ENCODE data around the gene UTRN. TPM values are rescaled to one million over a fixed set of nuclear protein-coding genes. Genes with fewer than 3 reads are reported as not detected.

UTRN gene
- total RNA-seq, 1 donor from 2014 or later: 146 TPM

DNA sequence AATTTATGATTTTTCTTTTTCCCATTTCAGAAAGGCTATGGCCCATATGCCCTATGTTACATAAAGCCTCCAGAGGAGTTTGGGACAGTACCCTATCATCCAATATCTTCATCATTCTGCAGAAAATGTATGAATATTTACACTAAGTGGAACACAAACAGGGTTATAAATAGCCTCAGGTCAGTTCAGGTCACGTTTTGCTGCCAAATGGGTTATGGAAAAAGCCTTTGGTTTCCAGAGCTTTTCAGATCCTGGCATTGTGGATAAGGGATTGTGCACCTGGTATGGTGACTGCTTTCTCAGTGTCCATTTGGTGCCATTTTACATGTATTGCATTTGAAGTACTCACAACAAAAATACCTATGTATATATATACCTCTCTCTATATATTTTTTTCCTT, 29.4 kb downstream of the UTRN start:
- TF ChIP-seq, protein P1, sequence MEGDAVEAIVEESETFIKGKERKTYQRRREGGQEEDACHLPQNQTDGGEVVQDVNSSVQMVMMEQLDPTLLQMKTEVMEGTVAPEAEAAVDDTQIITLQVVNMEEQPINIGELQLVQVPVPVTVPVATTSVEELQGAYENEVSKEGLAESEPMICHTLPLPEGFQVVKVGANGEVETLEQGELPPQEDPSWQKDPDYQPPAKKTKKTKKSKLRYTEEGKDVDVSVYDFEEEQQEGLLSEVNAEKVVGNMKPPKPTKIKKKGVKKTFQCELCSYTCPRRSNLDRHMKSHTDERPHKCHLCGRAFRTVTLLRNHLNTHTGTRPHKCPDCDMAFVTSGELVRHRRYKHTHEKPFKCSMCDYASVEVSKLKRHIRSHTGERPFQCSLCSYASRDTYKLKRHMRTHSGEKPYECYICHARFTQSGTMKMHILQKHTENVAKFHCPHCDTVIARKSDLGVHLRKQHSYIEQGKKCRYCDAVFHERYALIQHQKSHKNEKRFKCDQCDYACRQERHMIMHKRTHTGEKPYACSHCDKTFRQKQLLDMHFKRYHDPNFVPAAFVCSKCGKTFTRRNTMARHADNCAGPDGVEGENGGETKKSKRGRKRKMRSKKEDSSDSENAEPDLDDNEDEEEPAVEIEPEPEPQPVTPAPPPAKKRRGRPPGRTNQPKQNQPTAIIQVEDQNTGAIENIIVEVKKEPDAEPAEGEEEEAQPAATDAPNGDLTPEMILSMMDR (IDR thresholded peaks at IDR 0.05; ENCODE audit: unreplicated experiment): no peak
- Mint-ChIP-seq H3K4me3 (no peak overlapping the region), H3K27me3 (ENCODE audit: low read depth) (no peaks in the 10 kb centered on the region), H3K9me3 (no peaks in the 10 kb centered on the region), H3K36me3 (peaks cover 9% of the 10 kb centered on the region), H3K4me1 (peaks cover 34% of the 10 kb centered on the region), H3K27ac (peak overlapping the region; percentile 83)
- no peak for DNase-seq (ENCODE audit: low spot score in 2 of 2, unreplicated experiment in 2 of 2)

DNA sequence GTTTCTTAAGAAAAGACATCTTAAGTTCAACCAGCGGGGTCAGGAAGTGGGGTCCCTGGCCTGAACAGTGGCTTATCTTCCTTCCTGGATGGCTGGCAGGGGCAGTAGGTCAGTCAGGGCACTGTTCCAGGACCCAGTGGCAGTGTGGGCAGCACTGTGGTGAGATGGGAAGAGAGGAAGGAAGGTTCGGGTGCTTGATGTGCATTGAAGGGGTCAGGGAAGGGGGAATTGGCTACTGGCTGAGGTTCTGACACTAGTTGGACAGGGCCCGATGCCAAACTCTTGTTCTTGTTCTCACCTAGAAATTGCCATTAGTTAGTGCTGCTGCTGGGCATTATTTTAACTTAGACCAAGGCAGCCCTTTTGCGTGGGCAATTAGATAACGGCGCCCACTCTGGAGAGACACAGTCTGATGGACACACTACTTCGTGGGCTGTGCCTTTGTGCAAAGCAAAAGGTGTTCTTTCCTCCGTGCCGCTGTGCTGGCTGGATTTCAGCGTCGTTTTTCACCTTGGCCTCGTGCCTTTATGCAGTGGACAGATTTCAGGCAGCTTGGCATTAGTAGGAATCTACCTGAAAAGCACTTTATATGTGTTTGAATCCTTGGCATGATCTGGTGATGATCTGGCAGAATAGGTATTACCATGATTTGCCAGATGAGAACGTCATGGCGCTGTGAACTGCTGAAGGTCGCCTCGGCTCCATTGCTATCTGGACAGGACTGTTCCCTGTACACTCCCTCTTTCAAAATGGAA, 30.3 kb downstream of the UTRN start:
- Mint-ChIP-seq H3K27me3 (ENCODE audit: low read depth) (no peaks in the 10 kb centered on the region), H3K4me1 (peaks cover 35% of the 10 kb centered on the region), H3K9me3 (no peaks in the 10 kb centered on the region), H3K27ac (peak overlapping the region; percentile 52), H3K4me3 (no peak overlapping the region), H3K36me3 (peaks cover 4% of the 10 kb centered on the region)
- TF ChIP-seq, protein P1 (IDR thresholded peaks at IDR 0.05; ENCODE audit: unreplicated experiment): no peak
- no peak for DNase-seq (ENCODE audit: low spot score in 2 of 2, unreplicated experiment in 2 of 2)

DNA sequence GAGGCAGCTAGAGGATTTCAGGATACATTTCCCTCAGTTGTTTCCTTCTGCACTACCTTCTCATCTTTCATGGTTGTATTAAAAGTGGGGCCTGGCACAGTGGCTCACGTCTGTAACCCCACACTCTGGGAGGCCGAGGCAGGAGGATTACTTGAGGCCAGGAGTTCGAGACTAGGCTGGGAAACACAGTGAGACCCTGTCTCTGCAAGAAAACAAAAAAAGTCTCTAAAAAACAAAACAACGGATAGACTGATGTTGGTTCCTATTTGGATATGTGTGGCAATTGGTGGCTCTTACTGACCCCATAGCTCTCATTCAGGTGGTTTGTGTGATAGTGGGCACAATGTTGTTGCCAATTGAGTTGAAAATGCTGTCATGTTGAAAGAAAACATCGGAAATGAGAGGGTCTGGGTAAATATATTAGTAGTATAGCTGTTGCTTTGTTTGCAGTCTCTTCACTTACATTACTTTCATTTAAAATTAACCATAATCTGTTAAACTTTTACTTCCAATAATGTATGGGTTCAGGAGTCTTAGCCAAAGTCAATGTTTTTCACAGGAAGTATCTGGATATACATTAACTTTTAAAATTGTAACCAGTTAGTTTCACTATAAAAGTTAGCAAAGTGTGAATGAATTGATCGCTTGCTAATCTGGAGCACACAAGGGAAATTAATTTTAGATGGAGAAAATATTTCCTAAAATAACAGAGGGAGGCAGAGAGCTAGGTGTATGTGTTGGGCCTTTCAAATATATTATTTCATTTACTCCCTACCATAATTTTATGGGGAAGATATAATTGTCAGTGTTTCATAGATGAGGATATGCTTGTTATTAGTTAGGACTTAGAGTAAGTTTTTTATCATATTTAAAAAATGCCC, 31.1 kb downstream of the UTRN start:
- H3K27ac Mint-ChIP-seq: peak overlapping the region; percentile 52
- no peak for DNase-seq (ENCODE audit: low spot score in 2 of 2, unreplicated experiment in 2 of 2)
- no peaks in the 10 kb centered on the region for H3K36me3 Mint-ChIP-seq
- no peaks in the 10 kb centered on the region for H3K27me3 Mint-ChIP-seq (ENCODE audit: low read depth)
- no peaks in the 10 kb centered on the region for H3K9me3 Mint-ChIP-seq
- peaks cover 41% of the 10 kb centered on the region for H3K4me1 Mint-ChIP-seq
- H3K4me3 Mint-ChIP-seq: no peak overlapping the region
- TF ChIP-seq, protein P1 (IDR thresholded peaks at IDR 0.05; ENCODE audit: unreplicated experiment): no peak

DNA sequence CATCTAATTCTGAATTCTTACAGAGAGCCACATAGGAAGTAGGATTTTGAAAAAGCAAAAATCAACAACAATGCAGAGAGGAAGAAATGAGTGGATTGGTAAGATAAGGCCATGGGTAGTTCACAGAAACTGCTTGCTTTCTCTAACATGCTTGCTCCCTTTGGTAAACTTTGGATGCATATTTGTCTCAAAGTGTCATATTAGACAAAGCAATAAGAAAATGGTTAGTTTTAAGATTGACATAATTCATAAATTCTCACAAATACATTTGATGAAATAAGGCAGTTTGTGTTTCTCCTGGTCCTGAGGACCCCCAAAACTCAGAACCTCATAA, 31.7 kb downstream of the UTRN start:
- no peak for DNase-seq (ENCODE audit: low spot score in 2 of 2, unreplicated experiment in 2 of 2)
- Mint-ChIP-seq H3K9me3 (no peaks in the 10 kb centered on the region), H3K4me3 (no peak overlapping the region), H3K4me1 (peaks cover 41% of the 10 kb centered on the region), H3K27me3 (ENCODE audit: low read depth) (no peaks in the 10 kb centered on the region), H3K36me3 (no peaks in the 10 kb centered on the region), H3K27ac (peak overlapping the region; percentile 52)
- TF ChIP-seq, protein P1 (IDR thresholded peaks at IDR 0.05; ENCODE audit: unreplicated experiment): no peak

DNA sequence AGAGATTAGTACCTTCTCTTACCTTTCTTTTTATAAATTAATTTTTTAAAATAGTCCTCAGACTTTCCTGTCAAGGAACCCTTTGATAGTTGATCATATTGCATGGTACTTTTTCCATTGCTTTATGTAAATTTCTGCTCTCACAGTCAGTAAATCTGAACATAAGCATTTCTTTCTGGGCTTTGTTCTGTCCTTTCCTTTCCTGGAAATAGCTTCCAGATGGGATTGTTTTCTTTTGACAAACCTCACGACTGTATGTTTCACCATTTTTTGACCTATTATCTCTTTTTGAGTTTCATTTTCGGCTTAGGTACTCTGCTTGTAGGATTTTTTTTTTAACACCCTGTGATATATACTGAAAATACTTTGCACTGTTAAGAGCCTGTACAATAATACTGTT, 32.6 kb downstream of the UTRN start:
- DNase-seq (ENCODE audit: low spot score in 2 of 2, unreplicated experiment in 2 of 2): no peak
- H3K27ac Mint-ChIP-seq: peak overlapping the region; percentile 75
- TF ChIP-seq, protein P1 (IDR thresholded peaks at IDR 0.05; ENCODE audit: unreplicated experiment): no peak
- no peaks in the 10 kb centered on the region for H3K36me3 Mint-ChIP-seq
- H3K4me3 Mint-ChIP-seq: no peak overlapping the region
- no peaks in the 10 kb centered on the region for H3K9me3 Mint-ChIP-seq
- no peaks in the 10 kb centered on the region for H3K27me3 Mint-ChIP-seq (ENCODE audit: low read depth)
- peaks cover 43% of the 10 kb centered on the region for H3K4me1 Mint-ChIP-seq

Data from mesothelial cell of epicardium (in vitro differentiated cells).